Heart right ventricle (tissue), 16 donors: ENCODE results near the gene UQCR11. TPM values are rescaled to one million over a fixed set of nuclear protein-coding genes. Genes with fewer than 3 reads are reported as not detected.
A peak's percentile ranks its signal among the peaks of the same experiment; 100 is the strongest.

Source experiments
- ATAC-seq, 8 donors: fragments of 200-7000 bp; cut with Tn5 transposase; one replicate each; pipeline ENCODE4 v1.9.1; 2020; ENCODE audit warnings: mild to moderate bottlenecking in 8 of 8, moderate library complexity in 8 of 8, moderate number of reproducible peaks in 1 of 8
- DNase-seq, 2 donors: peaks; one replicate each; pipeline ENCODE4 v3.0.0-alpha.2; 2020
- H3K27ac ChIP-seq, 10 donors: fragments of 200-600 bp; sonication (generic) in 2 of 10; one replicate each; pipeline versions ENCODE4 v1.5.0 to v1.8.0; 2020 to 2022; ENCODE audit warnings: mild to moderate bottlenecking in 3 of 10
- H3K27me3 ChIP-seq, 7 donors: fragments of 200-600 bp; one replicate each; pipeline ENCODE4 v1.8.0; 2021 to 2022; ENCODE audit warnings: mild to moderate bottlenecking in 2 of 7
- H3K36me3 ChIP-seq, 9 donors: fragments of 200-600 bp; sonication (generic) in 1 of 9; one replicate each; pipeline versions ENCODE4 v1.5.0 to v1.8.0; 2020 to 2022; ENCODE audit warnings: mild to moderate bottlenecking in 2 of 9
- H3K4me1 ChIP-seq, 9 donors: fragments of 200-600 bp; sonication (generic) in 1 of 9; one replicate each; pipeline versions ENCODE4 v1.5.0 to v1.8.0; 2020 to 2022; ENCODE audit warnings: mild to moderate bottlenecking in 4 of 9
- H3K4me3 ChIP-seq, 10 donors: fragments of 200-600 bp; sonication (generic) in 2 of 10; one replicate each; pipeline versions ENCODE4 v1.5.0 to v1.8.0; 2020 to 2022; ENCODE audit warnings: mild to moderate bottlenecking in 7 of 10, moderate library complexity in 2 of 10
- H3K9me3 ChIP-seq, 11 donors: fragments of 200-600 bp in 10 of 11; sonication (generic) in 2 of 11; one replicate each; pipeline versions ENCODE4 v1.5.0 to v1.8.0; 2013 to 2022; ENCODE audit warnings: mild to moderate bottlenecking in 2 of 11, control low read depth in 1 of 11, moderate library complexity in 1 of 11
- CTCF ChIP-seq, 9 donors: fragments of 200-600 bp; sonication (generic) in 2 of 9; IDR thresholded peaks; one replicate each; pipeline versions ENCODE4 v1.5.0 to v1.8.0; 2021 to 2022; ENCODE audit warnings: antibody characterized with exemption in 9 of 9, mild to moderate bottlenecking in 5 of 9, moderate library complexity in 1 of 9
- WGBS, 2 donors: extraction: QIAGEN DNeasy Blood & Tissue Kit; methylation state at CpG; one replicate each; pipeline ENCODE4 v1.1.7; 2013; ENCODE audit warnings: inconsistent platforms in 1 of 2; 5-methylcytosine and 5-hydroxymethylcytosine counted together
- intact Hi-C, 10 donors: fragments of 100-400 bp; cut with DNase I; formaldehyde crosslinking; loops; one replicate each; pipeline versions ENCODE4 v1.11.1 to v1.14.2; 2022
- polyA plus RNA-seq, 2 donors: library from polyadenylated mRNA; stranded (reverse); fragments of 200-250 nt; gene quantifications; one replicate each; pipeline ENCODE4 v1.2.3, GENCODE V29; 2013
- total RNA-seq, 10 donors: library from RNA; stranded (reverse); fragmentation: NEBNext Ultra II Directional in 3 of 10; extraction: Animal tissue kit (Norgen Biotek cat#: 25700) in 3 of 10; gene quantifications; one replicate each; pipeline versions ENCODE4 v1.2.1 to v1.2.4, GENCODE V29; 2021 to 2023
- donor health status: Arrhythmogenic right ventricular cardiomyopathy.
- donor health status: ischemic (EF 13 %, LVEDD 7.1; RV severe dilation, severe dysfunction).
- donor health status: healthy with polysubstance abuse.
- donor health status: DM: no; HTN: yes; CAD: no.
- donor health status: DM: no; HTN: no; CAD: no.
- donor health status: ischemic (EF 25% LVEDD 6.9; RV normal size, moderate dysfunction).
- donor health status: ischemic (EF 25% LVEDD 5.7; RV mildly dilated, moderate dysfunction).
- donor health status: healthy.
- donor health status: DM: yes; HTN: yes; CAD: no.
- donor health status: Ischemic cardiomyopathy.
- donor health status: ischemic (EF 35%, LVEDD 5.7; RV mildly dilated, moderate dysfunction).
- donor health status: nonischemic (EF 11% LVEDD 7.7; RV severe dilation, severe dysfunction).
- donor health status: DM: yes; HTN: yes; CAD: no.
- donor health status: PGD.
- donor health status: ischemic (EF 29% LVEDD 5.4; RV normal size, mild dysfunction).
- donor health status: nonischemic (EF 23%, LVEDD 6.1; RV moderate dilation, normal function).

Gene UQCR11
- total and polyA plus RNA-seq, 12 donors, result 141 to 1,132 (median 792) TPM

- Histone ChIP-seq H3K4me1 (peaks cover 0 to 13% (median 0%) of the 10 kb centered on the region in 9 donors), H3K4me3 (no peak overlapping the region), H3K36me3 (peaks cover 0 to 74% (median 32%) of the 10 kb centered on the region in 9 donors), H3K27ac (peak overlapping the region in 8 of 10 donors; percentile 12 to 67 (median 32)), H3K27me3 (no peaks in the 10 kb centered on the region), H3K9me3 (no peaks in the 10 kb centered on the region)
- 69 to 82% methylated on average over 45 to 49 of the region's 49 CpGs for WGBS, 2 donors
- DNase-seq, result no peak
- intact Hi-C loops, result no loop called here
- TF ChIP-seq CTCF (IDR thresholded peaks at IDR 0.05), result no peak
- peak in 4 of 8 donors; percentile 2 to 41 (median 12) for ATAC-seq
Observed at GRCh38 chr19:1577929-1578618, 27.2 kb downstream of the UQCR11 start.

GRCh38 chr19:1577090-1577928 lies 28.0 kb downstream of the UQCR11 start:
- intact Hi-C loops, result no loop called here
- Histone ChIP-seq H3K27me3 (no peaks in the 10 kb centered on the region), H3K27ac (peak overlapping the region in 8 of 10 donors; percentile 12 to 67 (median 32)), H3K9me3 (no peaks in the 10 kb centered on the region), H3K36me3 (peaks cover 0 to 66% (median 27%) of the 10 kb centered on the region in 9 donors), H3K4me1 (peaks cover 0 to 13% (median 0%) of the 10 kb centered on the region in 9 donors), H3K4me3 (no peak overlapping the region)
- peak; percentile 28 to 68 for DNase-seq
- WGBS, 2 donors, result 57 to 69% methylated on average over 41 of the region's 41 CpGs
- TF ChIP-seq CTCF (IDR thresholded peaks at IDR 0.05), result no peak
- peak in 7 of 8 donors; percentile 19 to 73 (median 54) for ATAC-seq

GRCh38 chr19:1576242-1577089 lies 28.8 kb downstream of the UQCR11 start:
- intact Hi-C loops, result no loop called here
- H3K27me3 ChIP-seq, result no peaks in the 10 kb centered on the region
- peaks cover 0 to 13% (median 0%) of the 10 kb centered on the region in 9 donors for H3K4me1 ChIP-seq
- no peak for TF ChIP-seq CTCF (IDR thresholded peaks at IDR 0.05)
- DNase-seq (no peak), ATAC-seq (peak in 3 of 8 donors; percentile 2 to 19 (median 4))
- peaks cover 0 to 58% (median 20%) of the 10 kb centered on the region in 9 donors for H3K36me3 ChIP-seq
- no peak overlapping the region for H3K4me3 ChIP-seq
- H3K27ac ChIP-seq, result peak overlapping the region in 1 of 10 donors; percentile 39
- 87 to 89% methylated on average over 30 of the region's 30 CpGs for WGBS, 2 donors
- H3K9me3 ChIP-seq, result no peaks in the 10 kb centered on the region
